ENCODE results near the gene CXCL1.
A peak's percentile ranks its signal among the peaks of the same experiment; 100 is the strongest.

Gene CXCL1

DNA sequence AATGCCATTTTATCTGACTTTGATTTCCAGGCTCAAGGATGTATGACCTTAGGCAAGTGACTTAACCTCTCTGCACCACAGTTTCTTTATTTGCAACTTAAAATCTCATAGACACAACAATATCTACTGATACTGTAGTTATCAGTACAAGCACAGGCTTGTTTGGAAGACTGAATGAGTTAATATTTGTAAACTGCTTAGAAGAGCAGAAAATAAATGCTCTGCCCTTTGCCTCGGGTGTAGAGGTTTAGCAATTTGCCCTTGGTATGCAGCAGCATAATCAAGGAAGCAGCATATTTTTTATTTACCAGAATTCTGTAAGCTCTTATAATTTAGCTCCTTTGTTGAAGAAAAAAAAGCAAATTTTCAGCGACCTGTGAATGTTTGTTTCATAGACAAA lies 2.9 kb upstream of the CXCL1 start:
- TF ChIP-seq, protein P1, sequence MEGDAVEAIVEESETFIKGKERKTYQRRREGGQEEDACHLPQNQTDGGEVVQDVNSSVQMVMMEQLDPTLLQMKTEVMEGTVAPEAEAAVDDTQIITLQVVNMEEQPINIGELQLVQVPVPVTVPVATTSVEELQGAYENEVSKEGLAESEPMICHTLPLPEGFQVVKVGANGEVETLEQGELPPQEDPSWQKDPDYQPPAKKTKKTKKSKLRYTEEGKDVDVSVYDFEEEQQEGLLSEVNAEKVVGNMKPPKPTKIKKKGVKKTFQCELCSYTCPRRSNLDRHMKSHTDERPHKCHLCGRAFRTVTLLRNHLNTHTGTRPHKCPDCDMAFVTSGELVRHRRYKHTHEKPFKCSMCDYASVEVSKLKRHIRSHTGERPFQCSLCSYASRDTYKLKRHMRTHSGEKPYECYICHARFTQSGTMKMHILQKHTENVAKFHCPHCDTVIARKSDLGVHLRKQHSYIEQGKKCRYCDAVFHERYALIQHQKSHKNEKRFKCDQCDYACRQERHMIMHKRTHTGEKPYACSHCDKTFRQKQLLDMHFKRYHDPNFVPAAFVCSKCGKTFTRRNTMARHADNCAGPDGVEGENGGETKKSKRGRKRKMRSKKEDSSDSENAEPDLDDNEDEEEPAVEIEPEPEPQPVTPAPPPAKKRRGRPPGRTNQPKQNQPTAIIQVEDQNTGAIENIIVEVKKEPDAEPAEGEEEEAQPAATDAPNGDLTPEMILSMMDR (IDR thresholded peaks at IDR 0.05; ENCODE audit: poor library complexity, severe bottlenecking), result no peak

DNA sequence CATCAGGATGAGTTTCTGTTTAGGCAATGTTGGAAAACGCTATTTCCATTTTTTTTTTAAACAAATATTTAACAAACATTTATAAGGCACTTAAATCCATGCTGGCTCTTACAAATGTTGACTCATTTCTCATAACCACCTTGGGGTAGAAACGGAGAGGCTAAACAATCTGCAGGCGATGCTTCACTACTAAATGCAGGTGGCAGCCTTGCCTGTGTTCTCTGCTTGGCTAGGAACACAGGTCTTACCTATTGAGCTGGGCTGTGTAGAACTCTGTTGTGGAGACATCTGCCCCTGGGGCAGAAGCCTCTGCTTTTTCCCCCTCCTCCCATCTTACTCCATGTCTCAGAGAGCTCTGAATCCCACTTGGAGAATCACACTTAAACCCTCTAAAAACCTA lies 1.4 kb upstream of the CXCL1 start:
- H3K27me3 ChIP-seq (ENCODE audit: insufficient read depth, poor library complexity, severe bottlenecking), result no peaks in the 10 kb centered on the region
- H3K36me3 ChIP-seq (ENCODE audit: low read depth), result no peaks in the 10 kb centered on the region
- DNase-seq (ENCODE audit: low spot score) (no peak), ATAC-seq (ENCODE audit: low read depth) (peak; percentile 81)
- H3K4me1 ChIP-seq (ENCODE audit: insufficient read depth, poor library complexity, severe bottlenecking), result peaks cover 16% of the 10 kb centered on the region
- H3K27ac ChIP-seq (ENCODE audit: poor library complexity, severe bottlenecking), result no peak overlapping the region
- H3K9me3 ChIP-seq (ENCODE audit: severe bottlenecking), result no peaks in the 10 kb centered on the region
- no peak overlapping the region for H3K4me3 ChIP-seq (ENCODE audit: severe bottlenecking)
- TF ChIP-seq, protein P1 (IDR thresholded peaks at IDR 0.05; ENCODE audit: poor library complexity, severe bottlenecking), result peak; percentile 9

More for the DNA sequence above, 2.9 kb upstream of the CXCL1 start:
- Histone ChIP-seq H3K4me3 (ENCODE audit: severe bottlenecking) (no peak overlapping the region), H3K9me3 (ENCODE audit: severe bottlenecking) (no peaks in the 10 kb centered on the region), H3K27ac (ENCODE audit: poor library complexity, severe bottlenecking) (no peak overlapping the region), H3K27me3 (ENCODE audit: insufficient read depth, poor library complexity, severe bottlenecking) (no peaks in the 10 kb centered on the region), H3K36me3 (ENCODE audit: low read depth) (no peaks in the 10 kb centered on the region), H3K4me1 (ENCODE audit: insufficient read depth, poor library complexity, severe bottlenecking) (peaks cover 16% of the 10 kb centered on the region)
- DNase-seq (ENCODE audit: low spot score) (no peak), ATAC-seq (ENCODE audit: low read depth) (no peak)

DNA sequence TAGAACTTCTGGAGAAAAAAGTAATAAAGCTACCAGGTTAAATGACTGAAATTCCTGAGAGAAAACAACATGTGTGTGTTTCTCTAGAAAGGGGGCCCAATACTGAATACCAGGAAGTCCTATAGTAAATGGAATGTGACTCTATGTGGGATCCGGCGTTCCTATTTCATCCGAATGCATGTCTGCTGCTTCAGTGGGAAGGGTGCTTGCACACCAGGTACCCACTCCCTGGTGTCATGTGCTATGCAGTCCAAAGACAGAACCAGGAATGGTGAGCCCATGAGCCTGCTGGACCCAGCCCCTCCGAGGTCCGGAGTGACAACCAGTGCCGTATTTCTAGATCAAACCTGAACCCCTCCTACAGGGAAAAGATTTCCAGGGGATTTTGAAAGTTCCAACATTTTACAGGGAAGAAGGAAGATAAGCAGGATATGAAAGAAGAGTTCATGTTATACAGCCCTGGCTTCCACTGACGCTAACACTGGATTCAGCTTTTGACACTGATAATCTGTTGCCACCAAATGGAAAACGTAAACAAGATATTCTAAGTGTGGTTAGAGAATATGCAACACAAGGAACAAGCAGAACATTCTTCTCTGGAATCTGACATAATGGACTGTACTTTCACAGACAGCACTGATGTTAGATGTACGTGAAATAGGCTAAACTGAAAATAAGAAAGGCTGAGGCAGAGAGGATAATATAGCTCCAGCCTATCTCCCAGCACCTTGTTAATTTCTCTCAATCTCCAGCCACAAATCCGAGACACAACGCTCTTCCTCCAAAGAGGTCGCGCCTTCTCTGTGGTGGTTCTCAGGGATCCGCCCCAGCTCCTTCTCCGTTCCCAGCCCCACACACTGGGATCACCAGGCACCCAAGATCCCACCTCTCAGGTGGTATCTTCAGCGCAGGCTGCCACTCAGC lies 725 bp upstream of the CXCL1 start:
- H3K27ac ChIP-seq (ENCODE audit: poor library complexity, severe bottlenecking), result no peak overlapping the region
- ATAC-seq (ENCODE audit: low read depth) (no peak; the same call in 2 of the 3 replicates), DNase-seq (ENCODE audit: low spot score) (no peak)
- peaks cover 16% of the 10 kb centered on the region for H3K4me1 ChIP-seq (ENCODE audit: insufficient read depth, poor library complexity, severe bottlenecking)
- TF ChIP-seq, protein P1 (IDR thresholded peaks at IDR 0.05; ENCODE audit: poor library complexity, severe bottlenecking), result peak; percentile 5
- no peaks in the 10 kb centered on the region for H3K27me3 ChIP-seq (ENCODE audit: insufficient read depth, poor library complexity, severe bottlenecking)
- H3K9me3 ChIP-seq (ENCODE audit: severe bottlenecking), result no peaks in the 10 kb centered on the region
- peak overlapping the region; percentile 32 for H3K4me3 ChIP-seq (ENCODE audit: severe bottlenecking)
- H3K36me3 ChIP-seq (ENCODE audit: low read depth), result no peaks in the 10 kb centered on the region

DNA sequence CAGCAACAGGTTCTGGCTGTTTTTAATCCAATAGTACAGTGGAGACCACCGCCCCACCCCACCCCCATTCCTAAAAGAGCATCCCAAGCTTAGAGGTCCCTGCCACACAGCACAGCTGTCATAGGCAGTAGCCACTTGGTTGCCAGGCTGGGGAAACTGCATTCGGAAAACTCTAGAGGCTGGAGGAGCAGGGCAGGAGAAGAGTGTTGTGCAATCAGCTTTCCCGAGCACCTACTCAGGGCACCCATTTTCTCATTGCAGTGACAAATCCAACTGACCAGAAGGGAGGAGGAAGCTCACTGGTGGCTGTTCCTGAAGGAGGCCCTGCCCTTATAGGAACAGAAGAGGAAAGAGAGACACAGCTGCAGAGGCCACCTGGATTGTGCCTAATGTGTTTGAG lies 1.1 kb downstream of the CXCL1 start:
- Histone ChIP-seq H3K4me3 (ENCODE audit: severe bottlenecking) (no peak overlapping the region), H3K9me3 (ENCODE audit: severe bottlenecking) (no peaks in the 10 kb centered on the region), H3K27me3 (ENCODE audit: insufficient read depth, poor library complexity, severe bottlenecking) (no peaks in the 10 kb centered on the region), H3K27ac (ENCODE audit: poor library complexity, severe bottlenecking) (no peak overlapping the region), H3K36me3 (ENCODE audit: low read depth) (no peaks in the 10 kb centered on the region), H3K4me1 (ENCODE audit: insufficient read depth, poor library complexity, severe bottlenecking) (peaks cover 12% of the 10 kb centered on the region)
- TF ChIP-seq, protein P1 (IDR thresholded peaks at IDR 0.05; ENCODE audit: poor library complexity, severe bottlenecking), result no peak
- ATAC-seq (ENCODE audit: low read depth) (no peak), DNase-seq (ENCODE audit: low spot score) (no peak)

DNA sequence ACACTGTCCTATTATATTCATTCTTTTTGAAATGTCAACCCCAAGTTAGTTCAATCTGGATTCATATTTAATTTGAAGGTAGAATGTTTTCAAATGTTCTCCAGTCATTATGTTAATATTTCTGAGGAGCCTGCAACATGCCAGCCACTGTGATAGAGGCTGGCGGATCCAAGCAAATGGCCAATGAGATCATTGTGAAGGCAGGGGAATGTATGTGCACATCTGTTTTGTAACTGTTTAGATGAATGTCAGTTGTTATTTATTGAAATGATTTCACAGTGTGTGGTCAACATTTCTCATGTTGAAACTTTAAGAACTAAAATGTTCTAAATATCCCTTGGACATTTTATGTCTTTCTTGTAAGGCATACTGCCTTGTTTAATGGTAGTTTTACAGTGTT lies 1.6 kb downstream of the CXCL1 start:
- Histone ChIP-seq H3K27me3 (ENCODE audit: insufficient read depth, poor library complexity, severe bottlenecking) (no peaks in the 10 kb centered on the region), H3K9me3 (ENCODE audit: severe bottlenecking) (no peaks in the 10 kb centered on the region), H3K4me1 (ENCODE audit: insufficient read depth, poor library complexity, severe bottlenecking) (peaks cover 12% of the 10 kb centered on the region), H3K36me3 (ENCODE audit: low read depth) (no peaks in the 10 kb centered on the region), H3K27ac (ENCODE audit: poor library complexity, severe bottlenecking) (no peak overlapping the region), H3K4me3 (ENCODE audit: severe bottlenecking) (no peak overlapping the region)
- DNase-seq (ENCODE audit: low spot score) (no peak), ATAC-seq (ENCODE audit: low read depth) (no peak)
- TF ChIP-seq, protein P1 (IDR thresholded peaks at IDR 0.05; ENCODE audit: poor library complexity, severe bottlenecking), result no peak
